RPMI8226 (cell line): ENCODE measurements around the gene ADORA1.

Source experiments
- DNase-seq: peaks from one replicate; pipeline ENCODE4 v3.0.0-alpha.2; 2015

The ADORA1 gene

GRCh38 chr1:203161703-203162102 is 34.2 kb downstream of the ADORA1 start:
- no peak for DNase-seq

GRCh38 chr1:203162403-203162802 is 34.9 kb downstream of the ADORA1 start:
- DNase-seq: no peak

GRCh38 chr1:203163891-203164635 is 36.5 kb downstream of the ADORA1 start:
- DNase-seq: peak; percentile 51

- DNase-seq: no peak
Observed at GRCh38 chr1:203165101-203165799, 37.7 kb downstream of the ADORA1 start.

- DNase-seq: no peak
Observed at GRCh38 chr1:203165800-203166161, 38.3 kb downstream of the ADORA1 start.

GRCh38 chr1:203166192-203166940 is 38.8 kb downstream of the ADORA1 start:
- DNase-seq: peak; percentile 83

GRCh38 chr1:203167026-203167912 is 39.7 kb downstream of the ADORA1 start:
- peak; percentile 24 for DNase-seq

- DNase-seq: no peak
Observed at GRCh38 chr1:203167913-203168200, 40.3 kb downstream of the ADORA1 start.

GRCh38 chr1:203168256-203168786 is 40.8 kb downstream of the ADORA1 start:
- DNase-seq: no peak

- DNase-seq: no peak
Observed at GRCh38 chr1:203168991-203169390, 41.5 kb downstream of the ADORA1 start.

- DNase-seq: no peak
Observed at GRCh38 chr1:203169770-203170520, 42.4 kb downstream of the ADORA1 start.

- no peak for DNase-seq
Observed at GRCh38 chr1:203170625-203171330, 43.3 kb downstream of the ADORA1 start.

GRCh38 chr1:203171341-203172183 is 44.0 kb downstream of the ADORA1 start:
- no peak for DNase-seq

GRCh38 chr1:203172184-203173010 is 44.9 kb downstream of the ADORA1 start:
- DNase-seq: peak; percentile 79

- no peak for DNase-seq
Observed at GRCh38 chr1:203173011-203173555, 45.6 kb downstream of the ADORA1 start.

- no peak for DNase-seq
Observed at GRCh38 chr1:203173566-203173965, 46.0 kb downstream of the ADORA1 start.

- no peak for DNase-seq
Observed at GRCh38 chr1:203174324-203174985, 46.9 kb downstream of the ADORA1 start.

GRCh38 chr1:203175237-203175826 is 47.8 kb downstream of the ADORA1 start, which contains the start of gene MYBPH:
TSS of gene MYBPH (minus strand) at chr1:203175826. CDS start at chr1:203175755, 71 bp downstream.
- DNase-seq: peak; percentile 50
